HG02588 (cell line): Measurements from ENCODE around the gene SNX25.
"Not testable (repeated sequence)": the region's sequence is repeated elsewhere in the genome, so short reads cannot be mapped to it uniquely, and the experiment has no call there.

ENCODE experiments used
- ATAC-seq: cut with Tn5 transposase; IDR thresholded peaks from one replicate; pipeline ENCODE4 v1.9.1; 2021; ENCODE audit warnings: mild to moderate bottlenecking, moderate library complexity; ENCODE audit not compliant: unreplicated experiment

Gene SNX25

GRCh38 chr4:185204238-185204910 is 5.0 kb upstream of the SNX25 start:
- ATAC-seq: no peak

- not testable (repeated sequence) for ATAC-seq
Observed at GRCh38 chr4:185205073-185205472, 4.3 kb upstream of the SNX25 start.

- ATAC-seq: no peak
Observed at GRCh38 chr4:185205697-185206342, 3.6 kb upstream of the SNX25 start.

GRCh38 chr4:185207466-185207865 is 1.9 kb upstream of the SNX25 start:
- ATAC-seq: no peak

GRCh38 chr4:185209852-185210101 is 379 bp downstream of the SNX25 start:
- ATAC-seq: peak; percentile 21

- peak; percentile 19 for ATAC-seq
Observed at GRCh38 chr4:185210102-185210981, 944 bp downstream of the SNX25 start.

GRCh38 chr4:185211035-185211434 is 1.6 kb downstream of the SNX25 start:
- ATAC-seq: no peak

GRCh38 chr4:185211641-185212040 is 2.2 kb downstream of the SNX25 start:
- ATAC-seq: no peak

- no peak for ATAC-seq
Observed at GRCh38 chr4:185212581-185212980, 3.2 kb downstream of the SNX25 start.

- ATAC-seq: peak; percentile 34
Observed at GRCh38 chr4:185213877-185214276, 4.5 kb downstream of the SNX25 start.

- no peak for ATAC-seq
Observed at GRCh38 chr4:185215261-185215660, 5.9 kb downstream of the SNX25 start.

GRCh38 chr4:185217408-185217975 is 8.1 kb downstream of the SNX25 start:
- ATAC-seq: no peak

- ATAC-seq: no peak
Observed at GRCh38 chr4:185218312-185218711, 8.9 kb downstream of the SNX25 start.

GRCh38 chr4:185219551-185220344 is 10.3 kb downstream of the SNX25 start:
- peak; percentile 83 for ATAC-seq

GRCh38 chr4:185221491-185221890 is 12.1 kb downstream of the SNX25 start:
- no peak for ATAC-seq

GRCh38 chr4:185221912-185222311 is 12.5 kb downstream of the SNX25 start:
- no peak for ATAC-seq

GRCh38 chr4:185222598-185222997 is 13.2 kb downstream of the SNX25 start:
- no peak for ATAC-seq

- no peak for ATAC-seq
Observed at GRCh38 chr4:185224597-185224996, 15.2 kb downstream of the SNX25 start.

- ATAC-seq: no peak
Observed at GRCh38 chr4:185225940-185226339, 16.5 kb downstream of the SNX25 start.

GRCh38 chr4:185227131-185227551 is 17.7 kb downstream of the SNX25 start:
- ATAC-seq: no peak
